Common myeloid progenitor, CD34-positive (primary cell): ENCODE data around the gene UBQLNL.
A peak's percentile ranks its signal among the peaks of the same experiment; 100 is the strongest.

Experiments used
- CTCF ChIA-PET: fragments of 350-600 bp; sonication (Branson Sonifier 250); formaldehyde crosslinking; loops from one replicate; lab custom pipeline; 2021; ENCODE audit warnings: antibody characterized with exemption; lab: Charles Lee
- POLR2A ChIA-PET: fragments of 350-600 bp; sonication (Branson Sonifier 250); formaldehyde crosslinking; loops from one replicate; lab custom pipeline; 2021; ENCODE audit warnings: antibody characterized with exemption; lab: Charles Lee
- DNase-seq, 3 donors: peaks; one replicate each; pipeline versions ENCODE4 v3.0.0 to v3.0.0-alpha.2; 2013
- H3K27ac ChIP-seq, 2 experiments: 1 replicate in 1 of 2; 2 replicates in 1 of 2; pipeline ENCODE4 v1.7.0; 2013; ENCODE audit warnings: inconsistent platforms in 2 of 2, low read length in 2 of 2, mild to moderate bottlenecking in 2 of 2, low read depth in 1 of 2, moderate library complexity in 1 of 2; ENCODE audit not compliant: severe bottlenecking in 2 of 2, insufficient read depth in 1 of 2, poor library complexity in 1 of 2
- H3K27me3 ChIP-seq, 5 experiments: replicated peaks in 2 of 5; 1 replicate in 3 of 5; 2 replicates in 2 of 5; pipeline versions ENCODE4 v1.6.1 to v1.7.0; 2013; ENCODE audit warnings: low read length in 4 of 5, mild to moderate bottlenecking in 2 of 5, moderate library complexity in 2 of 5, inconsistent platforms in 1 of 5; ENCODE audit not compliant: insufficient read depth in 5 of 5, control insufficient read depth in 4 of 5
- H3K36me3 ChIP-seq, 4 experiments: 1 replicate in 2 of 4; 2 replicates in 2 of 4; pipeline versions ENCODE4 v1.6.1 to v1.7.0; 2013; ENCODE audit warnings: low read length in 3 of 4, control low read depth in 1 of 4, mild to moderate bottlenecking in 1 of 4; ENCODE audit not compliant: control insufficient read depth in 4 of 4, insufficient read depth in 4 of 4
- H3K4me1 ChIP-seq, 4 experiments: 1 replicate in 3 of 4; 2 replicates in 1 of 4; pipeline versions ENCODE4 v1.6.1 to v1.7.1; 2013; ENCODE audit warnings: low read length in 3 of 4, mild to moderate bottlenecking in 3 of 4, control low read depth in 1 of 4, inconsistent platforms in 1 of 4, moderate library complexity in 1 of 4; ENCODE audit not compliant: control insufficient read depth in 4 of 4, insufficient read depth in 4 of 4; ENCODE audit errors: control extremely low read depth in 1 of 4
- H3K4me3 ChIP-seq, 7 experiments: 1 replicate in 4 of 7; 2 replicates in 3 of 7; pipeline versions ENCODE4 v1.5.1 to v1.7.0; 2013; ENCODE audit warnings: mild to moderate bottlenecking in 7 of 7, low read length in 6 of 7, moderate library complexity in 6 of 7, inconsistent platforms in 2 of 7, low read depth in 2 of 7, control low read depth in 1 of 7; ENCODE audit not compliant: insufficient read depth in 4 of 7, control insufficient read depth in 1 of 7; ENCODE audit errors: extremely low read depth in 1 of 7
- H3K9me3 ChIP-seq, 5 experiments: 1 replicate in 4 of 5; 2 replicates in 1 of 5; pipeline versions ENCODE4 v1.6.1 to v1.7.1; 2013; ENCODE audit warnings: low read length in 4 of 5, mild to moderate bottlenecking in 2 of 5, inconsistent platforms in 1 of 5, low read depth in 1 of 5, moderate library complexity in 1 of 5; ENCODE audit not compliant: control insufficient read depth in 4 of 5, insufficient read depth in 2 of 5; ENCODE audit errors: control extremely low read depth in 1 of 5
- WGBS: methylation state at CpG from one replicate; pipeline ENCODE4 v1.1.5; 2013; ENCODE audit not compliant: insufficient coverage; 5-methylcytosine and 5-hydroxymethylcytosine counted together

The UBQLNL gene

DNA sequence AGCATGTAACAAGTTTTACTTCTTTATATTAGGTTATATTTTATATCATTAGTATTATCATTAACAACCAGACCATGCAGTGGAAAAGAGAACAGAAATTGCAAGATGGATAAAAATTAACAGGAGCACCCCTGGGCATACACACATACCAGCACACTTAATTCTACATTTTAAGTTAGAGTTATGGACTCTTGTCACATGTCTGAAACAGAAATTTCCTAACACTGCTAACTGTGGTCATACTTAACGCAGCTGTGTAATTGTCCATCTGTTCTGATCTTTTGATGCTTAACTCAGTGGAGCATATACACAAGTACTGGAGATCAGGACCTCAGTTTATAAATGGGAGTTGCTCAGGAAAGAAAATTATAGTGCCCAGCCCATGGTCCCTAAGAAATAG is 31.5 kb upstream of the UBQLNL start:
- 100% methylated on average over 1 of the region's 1 CpG for WGBS

DNA sequence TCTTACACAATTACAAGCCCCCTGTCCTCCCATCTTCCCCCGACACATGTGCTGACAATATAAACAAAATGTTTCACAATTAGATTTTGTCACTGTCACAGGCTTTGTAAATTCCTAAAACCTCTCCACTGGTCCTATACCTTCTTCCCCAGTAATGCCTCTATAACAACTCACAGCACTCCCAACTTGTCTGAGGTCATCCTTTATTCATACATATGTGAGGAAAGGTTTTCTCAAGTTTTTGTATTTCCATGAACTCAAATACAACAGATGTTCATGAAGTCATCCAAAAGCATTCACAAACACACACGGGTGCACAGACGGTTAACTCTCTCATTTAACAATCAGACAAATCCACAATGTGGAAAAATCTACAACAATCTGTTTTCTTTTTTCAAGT is 30.0 kb upstream of the UBQLNL start:
- H3K9me3 ChIP-seq = peaks cover 0 to 1% (median 0%) of the 10 kb centered on the region in 5 experiments
- ChIA-PET CTCF (no interaction called here), POLR2A (no interaction called here)
- no peaks in the 10 kb centered on the region for H3K36me3 ChIP-seq
- no peaks in the 10 kb centered on the region for H3K27me3 ChIP-seq
- H3K27ac ChIP-seq = no peak overlapping the region
- WGBS = 100% methylated on average over 2 of the region's 3 CpGs
- no peaks in the 10 kb centered on the region for H3K4me1 ChIP-seq
- no peak overlapping the region for H3K4me3 ChIP-seq
- DNase-seq = no peak

More for the DNA sequence above, 31.5 kb upstream of the UBQLNL start:
- DNase-seq = no peak
- Histone ChIP-seq H3K36me3 (no peaks in the 10 kb centered on the region), H3K27me3 (no peaks in the 10 kb centered on the region), H3K4me3 (no peak overlapping the region), H3K4me1 (no peaks in the 10 kb centered on the region), H3K27ac (no peak overlapping the region), H3K9me3 (peaks cover 0 to 1% (median 0%) of the 10 kb centered on the region in 5 experiments)
- CTCF ChIA-PET = no interaction called here
- POLR2A ChIA-PET = interaction anchor here (1.1 kb wide), 1 partner anchor 9 kb away, joined by 3 read pairs; no protein-coding TSS in a partner anchor

GRCh38 chr11:5541427-5541826 is 24.9 kb upstream of the UBQLNL start:
- ChIA-PET POLR2A (no interaction called here), CTCF (no interaction called here)
- DNase-seq = no peak
- Histone ChIP-seq H3K4me1 (no peaks in the 10 kb centered on the region), H3K27me3 (no peaks in the 10 kb centered on the region), H3K4me3 (no peak overlapping the region), H3K9me3 (peaks cover 0 to 4% (median 0%) of the 10 kb centered on the region in 5 experiments), H3K36me3 (no peaks in the 10 kb centered on the region), H3K27ac (no peak overlapping the region)
- no CpG with 5 or more reads among the region's 1 CpG for WGBS

DNA sequence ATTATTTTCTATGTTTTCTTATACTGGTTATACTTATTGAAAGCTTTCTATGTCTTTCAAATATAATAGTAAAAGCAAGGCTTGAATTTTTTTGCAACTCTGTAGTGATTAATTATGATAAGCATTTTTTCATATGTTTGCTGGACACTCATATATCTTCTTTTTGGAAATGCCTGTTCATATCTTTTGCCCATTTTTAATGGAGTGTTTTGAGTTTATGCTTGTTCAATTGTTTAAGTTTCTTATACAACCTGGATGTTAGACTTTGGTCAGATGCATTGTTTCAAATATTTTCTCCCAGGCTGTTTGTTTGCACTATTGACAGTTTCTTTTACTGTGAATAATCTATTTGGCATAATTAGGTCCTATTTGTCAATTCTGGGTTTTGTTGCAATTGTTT is 20.0 kb upstream of the UBQLNL start:
- DNase-seq = no peak
- ChIA-PET POLR2A (no interaction called here), CTCF (interaction anchor here (1.1 kb wide), 1 partner anchor 10 kb away, joined by 3 read pairs; no protein-coding TSS in a partner anchor)
- Histone ChIP-seq H3K9me3 (peaks cover 0 to 3% (median 0%) of the 10 kb centered on the region in 5 experiments), H3K27ac (no peak overlapping the region), H3K36me3 (no peaks in the 10 kb centered on the region), H3K4me1 (no peaks in the 10 kb centered on the region), H3K4me3 (no peak overlapping the region), H3K27me3 (no peaks in the 10 kb centered on the region)

DNA sequence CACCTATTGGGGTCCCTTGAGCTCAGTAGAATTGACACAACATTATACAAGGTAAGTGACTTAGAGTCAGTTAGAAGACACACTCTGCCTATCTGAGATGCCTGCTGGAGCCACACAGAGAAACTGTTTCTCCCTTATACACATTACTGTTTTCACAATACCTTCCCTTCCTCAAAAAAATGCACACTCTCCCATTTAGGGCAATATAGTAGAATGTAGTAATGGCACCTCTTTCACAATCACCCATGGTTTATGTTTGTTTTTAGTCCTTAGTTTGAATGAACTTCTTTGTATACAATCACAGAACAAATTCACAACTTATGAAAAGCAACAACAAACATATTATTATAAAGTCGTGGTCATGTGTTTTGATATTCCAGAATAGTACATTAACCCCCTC is 17.5 kb upstream of the UBQLNL start:
- H3K9me3 ChIP-seq = peaks cover 0 to 3% (median 0%) of the 10 kb centered on the region in 5 experiments
- DNase-seq = no peak
- POLR2A ChIA-PET = no interaction called here
- H3K36me3 ChIP-seq = no peaks in the 10 kb centered on the region
- no CpG with 5 or more reads among the region's 1 CpG for WGBS
- H3K27me3 ChIP-seq = no peaks in the 10 kb centered on the region
- CTCF ChIA-PET = no interaction called here
- H3K4me3 ChIP-seq = no peak overlapping the region
- H3K27ac ChIP-seq = no peak overlapping the region
- H3K4me1 ChIP-seq = no peaks in the 10 kb centered on the region

GRCh38 chr11:5531053-5531831 is 14.7 kb upstream of the UBQLNL start:
- DNase-seq = peak in 2 of 3 donors; percentile 17 to 56
- Histone ChIP-seq H3K9me3 (no peaks in the 10 kb centered on the region), H3K36me3 (no peaks in the 10 kb centered on the region), H3K27ac (peak overlapping the region in 1 of 2 experiments; percentile 62), H3K4me3 (no peak overlapping the region), H3K4me1 (no peaks in the 10 kb centered on the region), H3K27me3 (no peaks in the 10 kb centered on the region)
- WGBS = 100% methylated on average over 1 of the region's 2 CpGs
- CTCF ChIA-PET = no interaction called here
- POLR2A ChIA-PET = no interaction called here

DNA sequence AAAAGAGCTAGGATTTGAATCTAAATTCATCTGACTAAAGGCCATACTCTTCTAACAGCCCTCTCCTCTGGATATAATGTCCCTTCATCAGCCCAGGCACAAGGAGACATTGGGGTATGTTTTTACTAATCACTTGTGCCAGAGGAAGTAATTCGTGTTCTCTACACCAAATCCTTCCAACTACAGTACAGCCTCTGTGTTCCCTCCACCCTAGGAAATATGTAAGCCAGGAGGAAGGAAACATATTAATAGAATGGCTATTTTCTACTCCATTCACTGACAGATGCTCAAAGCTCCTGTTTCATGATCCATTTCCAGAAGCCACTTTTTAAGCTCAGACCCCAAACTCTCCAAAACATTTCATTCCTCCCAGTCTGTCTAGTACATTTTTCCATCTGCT is 12.0 kb upstream of the UBQLNL start:
- Histone ChIP-seq H3K36me3 (no peaks in the 10 kb centered on the region), H3K9me3 (no peaks in the 10 kb centered on the region), H3K4me3 (no peak overlapping the region), H3K27me3 (no peaks in the 10 kb centered on the region), H3K27ac (no peak overlapping the region), H3K4me1 (no peaks in the 10 kb centered on the region)
- DNase-seq = no peak
- ChIA-PET CTCF (interaction anchor here (1.2 kb wide), 1 partner anchor 13 kb away, joined by 3 read pairs; no protein-coding TSS in a partner anchor), POLR2A (no interaction called here)
- no CpG with 5 or more reads among the region's 1 CpG for WGBS
